GM18909 (cell line): ENCODE data around the gene MYL6.
"Not testable (repeated sequence)": the region's sequence is repeated elsewhere in the genome, so short reads cannot be mapped to it uniquely, and the experiment has no call there.

Experiments used
- ATAC-seq: cut with Tn5 transposase; IDR thresholded peaks from one replicate; pipeline ENCODE4 v1.9.1; 2021; ENCODE audit warnings: mild to moderate bottlenecking; ENCODE audit not compliant: unreplicated experiment, poor library complexity

MYL6 gene

GRCh38 chr12:56155256-56155845 is 2.8 kb upstream of the MYL6 start:
- ATAC-seq = no peak

- ATAC-seq = not testable (repeated sequence)
These were observed 1.5 kb upstream of the MYL6 start for GRCh38 chr12:56156464-56157200.

GRCh38 chr12:56157201-56158028 is 744 bp upstream of the MYL6 start:
- peak; percentile 28 for ATAC-seq

- no peak for ATAC-seq
These were observed 835 bp downstream of the MYL6 start for GRCh38 chr12:56158926-56159461.

GRCh38 chr12:56159482-56160192 is 1.5 kb downstream of the MYL6 start:
- ATAC-seq = no peak

GRCh38 chr12:56160193-56160763 is 2.1 kb downstream of the MYL6 start:
- ATAC-seq = no peak

- no peak for ATAC-seq
These were observed 2.9 kb downstream of the MYL6 start for GRCh38 chr12:56160894-56161689.

- ATAC-seq = no peak
These were observed 3.7 kb downstream of the MYL6 start for GRCh38 chr12:56161690-56162351.

GRCh38 chr12:56162468-56163290 is 4.5 kb downstream of the MYL6 start:
- no peak for ATAC-seq

GRCh38 chr12:56163533-56164344 is 5.6 kb downstream of the MYL6 start:
- no peak for ATAC-seq

- no peak for ATAC-seq
These were observed 6.2 kb downstream of the MYL6 start for GRCh38 chr12:56164345-56164729.

GRCh38 chr12:56165369-56165768 is 7.2 kb downstream of the MYL6 start:
- no peak for ATAC-seq

- no peak for ATAC-seq
These were observed 11.1 kb downstream of the MYL6 start for GRCh38 chr12:56169229-56169759.

GRCh38 chr12:56172839-56173238 is 14.7 kb downstream of the MYL6 start:
- no peak for ATAC-seq

- no peak for ATAC-seq
These were observed 20.2 kb downstream of the MYL6 start for GRCh38 chr12:56178347-56178746.

- ATAC-seq = no peak
These were observed 28.8 kb downstream of the MYL6 start for GRCh38 chr12:56186957-56187356.
